Activated effector memory CD4-positive, alpha-beta T cell treated with anti-CD3 and anti-CD28 coated beads, Interleukin-2, amount 50 U/mL, for 16 hours (primary cell): ENCODE data around the gene ERBB4.
"Not testable (repeated sequence)": the region's sequence is repeated elsewhere in the genome, so short reads cannot be mapped to it uniquely, and the experiment has no call there.

Source experiments
- DNase-seq: peaks from one replicate; pipeline ENCODE4 v3.0.0-alpha.2; 2020

Gene ERBB4

DNA sequence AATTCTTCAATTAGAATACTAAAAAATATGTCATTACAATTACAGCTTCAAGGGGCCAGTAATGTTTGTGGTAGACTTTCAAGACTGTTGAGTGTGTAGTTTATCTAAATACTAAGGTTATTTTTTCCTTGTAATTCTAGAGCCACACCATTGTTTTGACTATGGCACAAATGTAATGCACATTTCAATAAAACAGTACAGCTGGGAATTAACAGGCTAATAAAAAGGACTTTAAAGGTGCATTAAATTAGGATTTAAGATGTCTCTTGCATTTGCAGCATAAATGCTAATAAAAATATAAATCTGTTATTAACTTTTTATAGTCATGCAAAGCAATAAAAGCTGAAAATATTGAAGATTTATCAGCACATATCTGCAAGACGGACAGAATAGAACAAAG lies 344.8 kb downstream of the ERBB4 start:
- DNase-seq: no peak

DNA sequence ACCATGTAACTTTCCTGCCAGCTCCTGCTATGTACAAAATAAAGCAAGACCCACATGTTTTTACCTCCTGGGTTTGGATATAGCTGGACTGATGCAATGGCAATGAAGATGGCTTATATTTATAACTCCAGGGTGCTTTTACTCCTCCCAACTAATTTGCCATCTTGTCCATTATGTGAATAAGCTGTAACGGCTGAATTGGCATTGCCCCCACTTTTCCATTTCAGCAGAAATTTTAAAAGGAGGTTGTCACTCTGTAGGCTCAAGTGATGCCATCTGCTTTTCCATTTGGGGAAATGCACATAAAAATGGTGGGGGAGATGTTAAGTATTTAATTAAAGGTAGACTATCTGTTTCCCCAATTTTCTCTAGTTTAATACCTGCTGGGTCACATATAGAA lies 345.5 kb downstream of the ERBB4 start:
- no peak for DNase-seq

DNA sequence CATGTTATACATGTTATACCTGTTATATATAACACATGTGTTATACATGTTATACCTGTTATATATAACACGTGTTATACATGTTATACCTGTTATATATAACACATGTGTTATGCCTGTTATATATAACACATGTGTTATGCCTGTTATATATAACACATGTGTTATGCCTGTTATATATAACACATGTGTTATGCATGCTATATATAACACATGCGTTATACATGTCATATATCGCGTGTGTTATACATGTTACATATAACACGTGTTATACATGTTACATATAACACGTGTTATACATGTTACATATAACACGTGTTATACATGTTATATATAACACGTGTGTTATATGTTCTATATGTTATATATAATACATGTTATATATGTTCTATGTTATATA lies 347.2 kb downstream of the ERBB4 start:
- not testable (repeated sequence) for DNase-seq

- no peak for DNase-seq
These were observed 352.4 kb downstream of the ERBB4 start for GRCh38 chr2:212186166-212186565.

GRCh38 chr2:212181646-212182045 lies 357.0 kb downstream of the ERBB4 start:
- no peak for DNase-seq

DNA sequence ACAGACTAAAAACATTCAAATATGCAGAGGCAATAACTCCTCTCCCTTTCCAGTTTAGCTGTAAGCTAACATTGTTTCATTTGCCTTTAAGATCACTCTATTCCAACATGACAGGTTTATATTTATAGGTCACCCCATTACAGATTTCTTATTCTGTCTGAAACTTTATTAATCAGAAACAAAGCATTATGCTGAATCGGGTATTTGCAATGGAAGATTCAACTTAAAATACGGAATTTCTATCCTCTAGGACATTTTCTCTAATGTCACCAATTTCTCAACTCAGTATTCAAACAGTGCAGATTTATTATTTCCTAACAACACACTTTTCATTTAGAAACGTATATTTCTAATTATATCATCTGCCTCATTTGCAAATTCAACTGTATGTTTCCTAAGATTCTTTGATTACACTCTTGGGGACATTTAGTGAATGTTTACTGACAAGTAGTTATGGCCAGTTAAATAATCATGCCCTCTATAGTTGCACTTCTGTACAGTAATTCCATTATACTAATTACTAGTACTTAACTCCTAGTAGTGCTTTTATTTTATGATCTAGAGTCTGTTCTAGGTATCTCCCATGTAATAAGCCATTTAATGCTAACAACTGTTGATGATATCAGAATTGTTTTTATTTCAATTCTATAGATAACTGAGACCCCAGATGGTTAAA lies 358.1 kb downstream of the ERBB4 start:
- no peak for DNase-seq

DNA sequence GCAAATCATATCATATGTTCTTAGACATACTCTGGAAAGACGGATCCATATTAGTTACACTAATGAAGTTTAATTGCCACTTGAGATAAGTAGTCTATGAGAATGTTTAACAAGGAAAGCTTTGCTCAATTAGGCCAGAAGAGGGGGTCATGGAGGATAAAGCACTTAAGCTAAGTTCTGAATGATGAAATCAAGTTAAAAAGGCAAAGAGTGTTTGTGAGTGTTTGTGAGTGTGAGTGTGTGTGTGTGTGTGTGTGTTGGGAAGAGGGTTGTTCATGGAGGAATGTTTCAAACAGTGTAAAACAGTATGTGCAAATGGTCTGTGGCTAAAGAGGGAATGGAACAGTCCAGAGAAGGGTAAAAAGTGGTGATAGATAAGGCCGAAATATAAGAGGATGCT lies 360.9 kb downstream of the ERBB4 start:
- no peak for DNase-seq

DNA sequence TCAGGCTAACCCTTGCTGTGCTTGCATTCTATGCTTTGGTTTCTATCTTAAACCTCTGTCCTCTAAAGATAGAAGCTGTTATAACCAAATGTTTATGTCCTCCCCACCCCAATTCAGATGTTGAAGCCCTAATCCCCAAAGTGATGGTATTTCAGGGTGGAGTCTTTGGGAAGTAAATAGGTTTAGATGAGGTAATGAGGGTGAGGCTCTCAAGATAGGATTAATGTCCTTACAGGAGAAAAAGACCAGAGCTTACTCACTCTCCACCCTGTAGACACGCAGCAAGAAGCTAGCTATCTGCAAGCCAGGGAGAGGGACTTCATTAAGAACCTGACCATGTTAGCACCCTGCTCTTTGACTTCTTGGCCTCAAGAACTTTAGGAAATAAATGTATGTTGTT lies 362.5 kb downstream of the ERBB4 start:
- no peak for DNase-seq

- DNase-seq: no peak
These were observed 364.7 kb downstream of the ERBB4 start for GRCh38 chr2:212173756-212174510.

GRCh38 chr2:212173331-212173730 lies 365.3 kb downstream of the ERBB4 start:
- no peak for DNase-seq

GRCh38 chr2:212170382-212170781 lies 368.2 kb downstream of the ERBB4 start:
- DNase-seq: no peak

GRCh38 chr2:212158081-212158480 lies 380.5 kb downstream of the ERBB4 start:
- DNase-seq: no peak

DNA sequence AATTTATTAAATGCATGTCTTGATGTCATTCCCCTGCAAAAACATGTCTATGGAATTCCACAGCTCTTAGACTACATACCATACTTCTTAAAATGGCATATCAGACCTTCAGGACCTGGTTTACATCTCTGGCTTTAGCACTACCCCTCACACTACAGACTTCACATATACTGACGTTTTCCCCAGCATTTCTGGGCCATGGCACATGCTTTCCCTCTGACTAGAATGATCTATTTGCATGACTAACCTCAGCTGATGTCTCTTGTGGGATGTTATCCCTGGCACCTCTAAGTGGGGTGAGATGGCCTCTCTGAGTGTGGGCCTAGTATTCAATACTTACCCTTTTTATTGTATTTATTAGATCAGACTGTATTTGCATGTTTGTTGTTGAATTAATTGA lies 381.6 kb downstream of the ERBB4 start:
- no peak for DNase-seq

GRCh38 chr2:212156088-212156487 lies 382.5 kb downstream of the ERBB4 start:
- no peak for DNase-seq

DNA sequence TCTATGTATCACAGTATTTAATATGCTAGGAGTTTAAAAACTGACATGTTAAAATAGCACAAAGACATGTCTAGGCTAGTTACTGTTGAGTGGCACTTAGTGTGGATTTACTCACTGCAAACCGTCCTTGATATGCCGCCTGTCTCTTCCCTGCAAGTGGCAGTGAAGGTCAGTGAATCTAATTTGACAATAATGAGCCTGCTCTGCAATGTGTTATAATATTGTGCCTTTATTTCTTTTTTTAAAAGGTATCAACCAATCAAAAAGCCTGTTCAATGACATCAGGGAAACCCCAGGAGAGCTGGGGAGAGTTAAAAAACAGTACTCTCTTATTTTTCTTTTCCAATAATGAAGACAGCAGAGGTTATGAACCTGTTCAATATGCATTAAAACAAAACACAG lies 384.1 kb downstream of the ERBB4 start:
- DNase-seq: no peak

GRCh38 chr2:212153923-212154322 lies 384.7 kb downstream of the ERBB4 start:
- no peak for DNase-seq

GRCh38 chr2:212147921-212148513 lies 390.6 kb downstream of the ERBB4 start:
- DNase-seq: no peak

DNA sequence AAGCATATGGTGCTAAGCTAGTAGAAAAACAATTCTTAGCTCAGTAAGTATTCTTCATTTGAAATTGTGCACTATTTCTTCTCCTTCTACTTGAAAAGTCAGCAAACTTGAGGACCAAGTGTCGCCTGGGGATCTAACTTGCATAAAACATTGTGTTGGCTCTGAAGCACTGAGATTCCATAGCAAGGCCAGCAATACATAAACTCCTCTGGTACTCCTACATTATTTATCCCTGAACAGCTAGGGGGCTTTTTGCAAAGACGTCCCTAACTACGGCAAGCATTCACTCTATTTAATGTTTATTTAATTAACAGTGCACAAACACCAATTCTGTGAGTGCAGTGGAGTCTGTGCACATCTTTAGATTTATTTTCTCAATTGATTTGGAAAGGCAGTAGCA lies 392.2 kb downstream of the ERBB4 start:
- DNase-seq: no peak

GRCh38 chr2:212145121-212145520 lies 393.5 kb downstream of the ERBB4 start:
- no peak for DNase-seq

- no peak for DNase-seq
These were observed 396.0 kb downstream of the ERBB4 start for GRCh38 chr2:212142631-212143030.

GRCh38 chr2:212141499-212141898 lies 397.1 kb downstream of the ERBB4 start:
- DNase-seq: no peak

DNA sequence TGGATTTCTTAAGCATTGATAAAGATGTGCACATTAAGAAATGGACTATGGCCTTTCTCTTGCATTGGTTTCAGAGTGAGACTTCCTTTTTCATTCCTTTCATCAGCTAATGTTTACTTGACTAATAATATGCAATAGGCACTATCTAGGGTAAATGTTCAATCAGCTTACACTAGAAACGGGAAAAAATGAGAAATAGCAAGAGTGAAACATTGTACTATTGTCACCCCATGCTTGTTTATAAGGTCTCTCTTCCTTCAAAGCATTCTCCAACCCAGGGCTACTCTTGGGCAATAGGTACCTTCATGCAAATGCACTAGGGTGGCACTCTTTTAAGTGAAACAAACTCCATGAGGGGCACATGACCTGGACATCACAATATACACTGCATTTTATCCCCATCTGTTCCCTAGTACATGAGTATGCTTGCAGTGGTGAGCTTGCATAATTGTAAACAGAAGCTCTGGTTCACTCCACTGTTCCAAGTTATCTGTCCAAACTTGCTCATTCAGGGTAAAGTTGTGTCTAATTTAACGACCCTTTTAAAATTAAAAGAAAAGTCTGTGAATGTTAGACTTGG lies 402.3 kb downstream of the ERBB4 start:
- DNase-seq: no peak

- DNase-seq: no peak
These were observed 402.9 kb downstream of the ERBB4 start for GRCh38 chr2:212135739-212136138.

DNA sequence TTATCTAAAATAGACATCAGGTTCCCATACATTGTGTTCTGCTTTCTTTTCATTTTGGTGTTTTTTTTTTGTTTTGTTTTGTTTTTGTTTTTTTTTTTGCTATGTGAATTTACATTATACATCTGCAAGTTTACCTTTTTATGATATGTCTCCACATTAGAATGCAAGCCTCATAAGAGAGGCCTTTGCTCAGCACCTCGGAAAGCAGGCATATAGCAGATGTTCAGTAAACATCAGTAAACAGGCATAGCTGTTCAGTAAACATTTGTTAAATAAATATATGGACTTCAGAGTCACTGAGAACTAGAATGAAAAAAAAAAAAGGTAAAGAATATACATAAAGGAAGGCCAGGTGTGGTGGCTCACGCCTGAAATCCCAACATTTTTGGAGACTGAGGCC lies 405.3 kb downstream of the ERBB4 start:
- no peak for DNase-seq
